ENCODE results near the gene BMAL1. TPM values are rescaled to one million over a fixed set of nuclear protein-coding genes. Genes with fewer than 3 reads are reported as not detected.

The BMAL1 gene
- total and polyA plus RNA-seq, 2 of the 8 experiments (the other 6 are each of a cell fraction or from before 2014, with no cell fraction given), result 6.8 to 6.9 TPM

DNA sequence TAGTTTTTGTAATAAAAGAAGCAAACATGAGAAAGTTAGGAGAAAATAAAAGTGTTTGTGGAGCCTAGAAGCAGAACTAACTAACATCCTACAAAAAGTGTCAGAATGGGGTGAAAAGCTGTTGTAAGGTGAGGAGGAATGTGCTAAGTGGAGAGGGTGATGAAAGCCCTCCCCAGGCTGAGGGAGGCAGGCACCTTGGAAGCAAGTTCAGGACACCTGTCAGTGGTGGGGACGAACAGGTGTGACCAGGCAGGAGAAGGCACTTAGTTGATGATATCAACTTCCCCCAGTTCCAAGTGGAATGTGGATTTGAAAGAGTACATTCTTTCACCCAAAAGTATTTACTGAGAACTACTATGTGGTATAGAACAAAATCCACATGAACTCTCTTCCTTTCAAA lies 18.7 kb upstream of the BMAL1 start (continued):
- TF ChIP-seq, protein P1, sequence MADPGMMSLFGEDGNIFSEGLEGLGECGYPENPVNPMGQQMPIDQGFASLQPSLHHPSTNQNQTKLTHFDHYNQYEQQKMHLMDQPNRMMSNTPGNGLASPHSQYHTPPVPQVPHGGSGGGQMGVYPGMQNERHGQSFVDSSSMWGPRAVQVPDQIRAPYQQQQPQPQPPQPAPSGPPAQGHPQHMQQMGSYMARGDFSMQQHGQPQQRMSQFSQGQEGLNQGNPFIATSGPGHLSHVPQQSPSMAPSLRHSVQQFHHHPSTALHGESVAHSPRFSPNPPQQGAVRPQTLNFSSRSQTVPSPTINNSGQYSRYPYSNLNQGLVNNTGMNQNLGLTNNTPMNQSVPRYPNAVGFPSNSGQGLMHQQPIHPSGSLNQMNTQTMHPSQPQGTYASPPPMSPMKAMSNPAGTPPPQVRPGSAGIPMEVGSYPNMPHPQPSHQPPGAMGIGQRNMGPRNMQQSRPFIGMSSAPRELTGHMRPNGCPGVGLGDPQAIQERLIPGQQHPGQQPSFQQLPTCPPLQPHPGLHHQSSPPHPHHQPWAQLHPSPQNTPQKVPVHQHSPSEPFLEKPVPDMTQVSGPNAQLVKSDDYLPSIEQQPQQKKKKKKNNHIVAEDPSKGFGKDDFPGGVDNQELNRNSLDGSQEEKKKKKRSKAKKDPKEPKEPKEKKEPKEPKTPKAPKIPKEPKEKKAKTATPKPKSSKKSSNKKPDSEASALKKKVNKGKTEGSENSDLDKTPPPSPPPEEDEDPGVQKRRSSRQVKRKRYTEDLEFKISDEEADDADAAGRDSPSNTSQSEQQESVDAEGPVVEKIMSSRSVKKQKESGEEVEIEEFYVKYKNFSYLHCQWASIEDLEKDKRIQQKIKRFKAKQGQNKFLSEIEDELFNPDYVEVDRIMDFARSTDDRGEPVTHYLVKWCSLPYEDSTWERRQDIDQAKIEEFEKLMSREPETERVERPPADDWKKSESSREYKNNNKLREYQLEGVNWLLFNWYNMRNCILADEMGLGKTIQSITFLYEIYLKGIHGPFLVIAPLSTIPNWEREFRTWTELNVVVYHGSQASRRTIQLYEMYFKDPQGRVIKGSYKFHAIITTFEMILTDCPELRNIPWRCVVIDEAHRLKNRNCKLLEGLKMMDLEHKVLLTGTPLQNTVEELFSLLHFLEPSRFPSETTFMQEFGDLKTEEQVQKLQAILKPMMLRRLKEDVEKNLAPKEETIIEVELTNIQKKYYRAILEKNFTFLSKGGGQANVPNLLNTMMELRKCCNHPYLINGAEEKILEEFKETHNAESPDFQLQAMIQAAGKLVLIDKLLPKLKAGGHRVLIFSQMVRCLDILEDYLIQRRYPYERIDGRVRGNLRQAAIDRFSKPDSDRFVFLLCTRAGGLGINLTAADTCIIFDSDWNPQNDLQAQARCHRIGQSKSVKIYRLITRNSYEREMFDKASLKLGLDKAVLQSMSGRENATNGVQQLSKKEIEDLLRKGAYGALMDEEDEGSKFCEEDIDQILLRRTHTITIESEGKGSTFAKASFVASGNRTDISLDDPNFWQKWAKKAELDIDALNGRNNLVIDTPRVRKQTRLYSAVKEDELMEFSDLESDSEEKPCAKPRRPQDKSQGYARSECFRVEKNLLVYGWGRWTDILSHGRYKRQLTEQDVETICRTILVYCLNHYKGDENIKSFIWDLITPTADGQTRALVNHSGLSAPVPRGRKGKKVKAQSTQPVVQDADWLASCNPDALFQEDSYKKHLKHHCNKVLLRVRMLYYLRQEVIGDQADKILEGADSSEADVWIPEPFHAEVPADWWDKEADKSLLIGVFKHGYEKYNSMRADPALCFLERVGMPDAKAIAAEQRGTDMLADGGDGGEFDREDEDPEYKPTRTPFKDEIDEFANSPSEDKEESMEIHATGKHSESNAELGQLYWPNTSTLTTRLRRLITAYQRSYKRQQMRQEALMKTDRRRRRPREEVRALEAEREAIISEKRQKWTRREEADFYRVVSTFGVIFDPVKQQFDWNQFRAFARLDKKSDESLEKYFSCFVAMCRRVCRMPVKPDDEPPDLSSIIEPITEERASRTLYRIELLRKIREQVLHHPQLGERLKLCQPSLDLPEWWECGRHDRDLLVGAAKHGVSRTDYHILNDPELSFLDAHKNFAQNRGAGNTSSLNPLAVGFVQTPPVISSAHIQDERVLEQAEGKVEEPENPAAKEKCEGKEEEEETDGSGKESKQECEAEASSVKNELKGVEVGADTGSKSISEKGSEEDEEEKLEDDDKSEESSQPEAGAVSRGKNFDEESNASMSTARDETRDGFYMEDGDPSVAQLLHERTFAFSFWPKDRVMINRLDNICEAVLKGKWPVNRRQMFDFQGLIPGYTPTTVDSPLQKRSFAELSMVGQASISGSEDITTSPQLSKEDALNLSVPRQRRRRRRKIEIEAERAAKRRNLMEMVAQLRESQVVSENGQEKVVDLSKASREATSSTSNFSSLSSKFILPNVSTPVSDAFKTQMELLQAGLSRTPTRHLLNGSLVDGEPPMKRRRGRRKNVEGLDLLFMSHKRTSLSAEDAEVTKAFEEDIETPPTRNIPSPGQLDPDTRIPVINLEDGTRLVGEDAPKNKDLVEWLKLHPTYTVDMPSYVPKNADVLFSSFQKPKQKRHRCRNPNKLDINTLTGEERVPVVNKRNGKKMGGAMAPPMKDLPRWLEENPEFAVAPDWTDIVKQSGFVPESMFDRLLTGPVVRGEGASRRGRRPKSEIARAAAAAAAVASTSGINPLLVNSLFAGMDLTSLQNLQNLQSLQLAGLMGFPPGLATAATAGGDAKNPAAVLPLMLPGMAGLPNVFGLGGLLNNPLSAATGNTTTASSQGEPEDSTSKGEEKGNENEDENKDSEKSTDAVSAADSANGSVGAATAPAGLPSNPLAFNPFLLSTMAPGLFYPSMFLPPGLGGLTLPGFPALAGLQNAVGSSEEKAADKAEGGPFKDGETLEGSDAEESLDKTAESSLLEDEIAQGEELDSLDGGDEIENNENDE (IDR thresholded peaks at IDR 0.05; ENCODE audit: insufficient replicate concordance, low read length), result no peak
- TF ChIP-seq ZNF274 (IDR thresholded peaks at IDR 0.05; ENCODE audit: borderline replicate concordance, extremely low read depth, low read length) (no peak), JUN (IDR thresholded peaks at IDR 0.05; ENCODE audit: low read depth, low read length) (no peak), YY1 (IDR thresholded peaks at IDR 0.05; ENCODE audit: low read depth, low read length) (no peak), POLR2A (IDR thresholded peaks at IDR 0.05; ENCODE audit: control extremely low read depth in 1 of 2, low read depth in 2 of 2, low read length in 2 of 2) (no peak), JUND (IDR thresholded peaks at IDR 0.05; ENCODE audit: low read length) (no peak)
- TF ChIP-seq, protein P2, sequence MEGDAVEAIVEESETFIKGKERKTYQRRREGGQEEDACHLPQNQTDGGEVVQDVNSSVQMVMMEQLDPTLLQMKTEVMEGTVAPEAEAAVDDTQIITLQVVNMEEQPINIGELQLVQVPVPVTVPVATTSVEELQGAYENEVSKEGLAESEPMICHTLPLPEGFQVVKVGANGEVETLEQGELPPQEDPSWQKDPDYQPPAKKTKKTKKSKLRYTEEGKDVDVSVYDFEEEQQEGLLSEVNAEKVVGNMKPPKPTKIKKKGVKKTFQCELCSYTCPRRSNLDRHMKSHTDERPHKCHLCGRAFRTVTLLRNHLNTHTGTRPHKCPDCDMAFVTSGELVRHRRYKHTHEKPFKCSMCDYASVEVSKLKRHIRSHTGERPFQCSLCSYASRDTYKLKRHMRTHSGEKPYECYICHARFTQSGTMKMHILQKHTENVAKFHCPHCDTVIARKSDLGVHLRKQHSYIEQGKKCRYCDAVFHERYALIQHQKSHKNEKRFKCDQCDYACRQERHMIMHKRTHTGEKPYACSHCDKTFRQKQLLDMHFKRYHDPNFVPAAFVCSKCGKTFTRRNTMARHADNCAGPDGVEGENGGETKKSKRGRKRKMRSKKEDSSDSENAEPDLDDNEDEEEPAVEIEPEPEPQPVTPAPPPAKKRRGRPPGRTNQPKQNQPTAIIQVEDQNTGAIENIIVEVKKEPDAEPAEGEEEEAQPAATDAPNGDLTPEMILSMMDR (IDR thresholded peaks at IDR 0.05; ENCODE audit: control extremely low read depth in 1 of 3, insufficient read depth in 1 of 3, low read depth in 1 of 3, low read length in 3 of 3), result no peak

Measured in H1 (cell line).